Neural cell (in vitro differentiated cells): ENCODE measurements around the gene ARPC4. TPM values are rescaled to one million over a fixed set of nuclear protein-coding genes. Genes with fewer than 3 reads are reported as not detected.
A peak's percentile ranks its signal among the peaks of the same experiment; 100 is the strongest.

ENCODE experiments used
- H2AFZ ChIP-seq: fragments of 200-600, 300-800 bp; sonication (generic), shearing (Covaris generic); 2 replicates; pipeline ENCODE4 v1.6.0; 2014; ENCODE audit warnings: low read depth, mild to moderate bottlenecking, antibody characterized with exemption, low read length, moderate library complexity
- H3F3A ChIP-seq: fragments of 200-600 bp; shearing (Covaris generic); 2 replicates; pipeline ENCODE4 v1.6.1; 2016; ENCODE audit warnings: mild to moderate bottlenecking, moderate library complexity, mixed read lengths, antibody characterized with exemption, low read length; ENCODE audit not compliant: insufficient read depth, poor library complexity, severe bottlenecking
- H3K27ac ChIP-seq: fragments of 200-600, 300-800 bp; sonication (generic), shearing (Covaris generic); 2 replicates; pipeline ENCODE4 v1.5.1; 2014; ENCODE audit warnings: mild to moderate bottlenecking, low read length, moderate library complexity
- H3K27me3 ChIP-seq: fragments of 300-800, 200-600 bp; sonication (generic), shearing (Covaris generic); 2 replicates; pipeline ENCODE4 v1.6.0; 2014; ENCODE audit warnings: mild to moderate bottlenecking, low read depth, low read length, moderate library complexity; ENCODE audit not compliant: insufficient read depth
- H3K36me3 ChIP-seq: fragments of 300-800, 200-600 bp; sonication (generic), shearing (Covaris generic); 2 replicates; pipeline ENCODE4 v1.5.1; 2014; ENCODE audit warnings: mild to moderate bottlenecking, antibody characterized with exemption, low read length, moderate library complexity; ENCODE audit not compliant: insufficient read depth
- H3K4me2 ChIP-seq: fragments of 300-800, 200-600 bp; sonication (generic), shearing (Covaris generic); 2 replicates; pipeline ENCODE4 v1.6.0; 2014; ENCODE audit warnings: mild to moderate bottlenecking, low read length
- H3K4me3 ChIP-seq: fragments of 300-800, 200-600 bp; sonication (generic), shearing (Covaris generic); 2 replicates; pipeline ENCODE4 v1.5.1; 2014; ENCODE audit warnings: mild to moderate bottlenecking, low read length, moderate library complexity
- H3K79me2 ChIP-seq: fragments of 200-600 bp; shearing (Covaris generic); replicated peaks from 2 replicates; pipeline ENCODE4 v1.6.0; 2014; ENCODE audit warnings: mild to moderate bottlenecking, low read length, moderate library complexity; ENCODE audit not compliant: insufficient read depth
- H3K9ac ChIP-seq: fragments of 300-800, 200-600 bp; sonication (generic), shearing (Covaris generic); 2 replicates; pipeline ENCODE4 v1.6.1; 2016; ENCODE audit warnings: mild to moderate bottlenecking, low read length, mixed read lengths
- H3K9me2 ChIP-seq: fragments of 200-600 bp; shearing (Covaris generic); 2 replicates; pipeline ENCODE4 v1.6.1; 2016; ENCODE audit warnings: mild to moderate bottlenecking, low read length, mixed read lengths; ENCODE audit not compliant: insufficient read depth
- H3K9me3 ChIP-seq: fragments of 200-600, 300-800 bp; sonication (generic), shearing (Covaris generic); 2 replicates; pipeline ENCODE4 v1.6.1; 2016; ENCODE audit warnings: mild to moderate bottlenecking, mixed run types, low read length, moderate library complexity, mixed read lengths
- H4K20me1 ChIP-seq: fragments of 200-600 bp; shearing (Covaris generic); 2 replicates; pipeline ENCODE4 v1.6.1; 2016; ENCODE audit warnings: mild to moderate bottlenecking, mixed run types; ENCODE audit not compliant: insufficient read depth
- CTCF ChIP-seq: fragments of 450-650 bp; IDR thresholded peaks from 2 replicates; pipeline ENCODE4 v1.5.1; 2014; ENCODE audit warnings: antibody characterized with exemption, mild to moderate bottlenecking, moderate library complexity; ENCODE audit not compliant: poor library complexity, severe bottlenecking
- EP300 ChIP-seq: fragments of 450-650 bp; conservative IDR thresholded peaks from 2 replicates; pipeline ENCODE4 v1.6.1; 2014; ENCODE audit warnings: antibody characterized with exemption, mild to moderate bottlenecking, moderate library complexity; ENCODE audit not compliant: poor library complexity, severe bottlenecking
- EZH2 ChIP-seq: fragments of 200-600, 300-800 bp; shearing (Covaris generic), sonication (generic); IDR thresholded peaks from 2 replicates; pipeline ENCODE4 v1.6.1; 2014; ENCODE audit warnings: antibody characterized with exemption, low read length, borderline replicate concordance, mild to moderate bottlenecking; ENCODE audit not compliant: insufficient read depth, poor library complexity, severe bottlenecking
- MXI1 ChIP-seq: fragments of 450-650 bp; conservative IDR thresholded peaks from 2 replicates; pipeline ENCODE4 v1.6.1; 2014; ENCODE audit warnings: antibody characterized with exemption, mild to moderate bottlenecking; ENCODE audit not compliant: poor library complexity, severe bottlenecking
- POLR2AphosphoS5 ChIP-seq: IDR thresholded peaks from 2 replicates; pipeline ENCODE4 v1.6.1; 2012
- RAD21 ChIP-seq: fragments of 450-650 bp; conservative IDR thresholded peaks from 2 replicates; pipeline ENCODE4 v1.6.1; 2014; ENCODE audit warnings: antibody characterized with exemption, mild to moderate bottlenecking, moderate library complexity
- REST ChIP-seq: IDR thresholded peaks from 2 replicates; pipeline ENCODE4 v1.6.1; 2012; ENCODE audit warnings: borderline replicate concordance
- SMC3 ChIP-seq: fragments of 450-650 bp; conservative IDR thresholded peaks from 2 replicates; pipeline ENCODE4 v1.6.1; 2014; ENCODE audit warnings: antibody characterized with exemption, mild to moderate bottlenecking, moderate library complexity; ENCODE audit not compliant: poor library complexity
- TAF1 ChIP-seq: IDR thresholded peaks from 2 replicates; pipeline ENCODE4 v1.6.1; 2012; ENCODE audit warnings: low read depth
- polyA plus RNA-seq: library from polyadenylated mRNA; depleted of rRNA; stranded (reverse); fragments of >200 nt; gene quantifications from 2 replicates; pipeline ENCODE4 v1.2.3, GENCODE V29; 2014

The ARPC4 gene
- polyA plus RNA-seq, 1 donor from 2014 or later: 179 TPM

- H3K9ac ChIP-seq: peak within 1 kb of the TSS; percentile 75
- peak within 1 kb of the TSS; percentile 91 for H3K4me3 ChIP-seq
- peak within 1 kb of the TSS; percentile 59 for H3K4me2 ChIP-seq
- no peaks in the 10 kb centered on the region for H3K27me3 ChIP-seq
- no peaks in the 10 kb centered on the region for H3K79me2 ChIP-seq
- H3K9me3 ChIP-seq: no peaks in the 10 kb centered on the region
- H2AFZ ChIP-seq: peak within 1 kb of the TSS; percentile 87
- H3K27ac ChIP-seq: no peak within 1 kb of the TSS
- H3K36me3 ChIP-seq: no peaks in the 10 kb centered on the region
- no peaks in the 10 kb centered on the region for H3K9me2 ChIP-seq
- H3F3A ChIP-seq: no peaks in the 10 kb centered on the region
- TF ChIP-seq RAD21 (peak; percentile 11), TAF1 (peak; percentile 24), REST (no peak), POLR2AphosphoS5 (peak; percentile 65), EZH2 (no peak), CTCF (no peak), EP300 (no peak), SMC3 (peak; percentile 36), MXI1 (peak; percentile 95)
- no peaks in the 10 kb centered on the region for H4K20me1 ChIP-seq
These were observed 51.0 kb downstream of the ARPC4 start, which contains the start of gene RPUSD3 for GRCh38 chr3:9843715-9844438. RPUSD3 (minus strand) TSS chr3:9844008; CDS start chr3:9843990, 18 bp downstream.

- H3K36me3 ChIP-seq: no peaks in the 10 kb centered on the region
- H3K79me2 ChIP-seq: no peaks in the 10 kb centered on the region
- H3K9me3 ChIP-seq: no peaks in the 10 kb centered on the region
- H3F3A ChIP-seq: no peaks in the 10 kb centered on the region
- no peak overlapping the region for H3K4me2 ChIP-seq
- H2AFZ ChIP-seq: no peak overlapping the region
- no peaks in the 10 kb centered on the region for H3K9me2 ChIP-seq
- H3K27me3 ChIP-seq: no peaks in the 10 kb centered on the region
- no peak for TF ChIP-seq CTCF
- no peak for TF ChIP-seq TAF1
- TF ChIP-seq POLR2AphosphoS5: no peak
- no peak for TF ChIP-seq RAD21
- TF ChIP-seq EZH2: no peak
- TF ChIP-seq EP300: no peak
- no peak for TF ChIP-seq SMC3
- no peak for TF ChIP-seq REST
- TF ChIP-seq MXI1: no peak
- H3K9ac ChIP-seq: no peak overlapping the region
- H3K4me3 ChIP-seq: no peak overlapping the region
- H3K27ac ChIP-seq: no peak overlapping the region
- no peaks in the 10 kb centered on the region for H4K20me1 ChIP-seq
These were observed 53.3 kb downstream of the ARPC4 start for GRCh38 chr3:9846231-9846630.
